Nephron progenitor cell (in vitro differentiated cells): Measurements from ENCODE around the gene TRAPPC3L.

Experiments
- DNase-seq: peaks from one replicate; pipeline ENCODE4 v3.0.0; 2021
- H3K27ac Mint-ChIP-seq: 2 replicates; pipeline ENCODE4 v1.8.0; 2021; ENCODE audit warnings: mild to moderate bottlenecking, moderate library complexity, mixed read lengths
- H3K27me3 Mint-ChIP-seq: 2 replicates; pipeline ENCODE4 v1.8.0; 2021; ENCODE audit warnings: mild to moderate bottlenecking, low read depth, mixed read lengths; ENCODE audit not compliant: poor library complexity
- H3K36me3 Mint-ChIP-seq: 2 replicates; pipeline ENCODE4 v1.8.0; 2021; ENCODE audit warnings: low read depth, mixed read lengths
- H3K4me1 Mint-ChIP-seq: 2 replicates; pipeline ENCODE4 v1.8.0; 2021; ENCODE audit warnings: mixed read lengths
- H3K4me3 Mint-ChIP-seq: 2 replicates; pipeline ENCODE4 v1.8.0; 2021; ENCODE audit warnings: mild to moderate bottlenecking, moderate library complexity, mixed read lengths
- H3K9me3 Mint-ChIP-seq: 2 replicates; pipeline ENCODE4 v1.8.0; 2021; ENCODE audit warnings: mild to moderate bottlenecking, moderate library complexity, mixed read lengths
- CTCF ChIP-seq: fragments of 200-600 bp; sonication (generic); IDR thresholded peaks from 2 replicates; pipeline ENCODE4 v1.5.0; 2021; ENCODE audit warnings: antibody characterized with exemption

TRAPPC3L gene

GRCh38 chr6:116536216-116536621 is 9.3 kb downstream of the TRAPPC3L start:
- H3K4me1 Mint-ChIP-seq, result peaks cover 23% of the 10 kb centered on the region
- DNase-seq, result peak; percentile 15
- TF ChIP-seq CTCF, result peak; percentile 86
- no peaks in the 10 kb centered on the region for H3K36me3 Mint-ChIP-seq
- H3K9me3 Mint-ChIP-seq, result no peaks in the 10 kb centered on the region
- H3K4me3 Mint-ChIP-seq, result no peak overlapping the region
- no peak overlapping the region for H3K27ac Mint-ChIP-seq
- peaks cover 9% of the 10 kb centered on the region for H3K27me3 Mint-ChIP-seq

- Mint-ChIP-seq H3K36me3 (no peaks in the 10 kb centered on the region), H3K4me3 (no peak overlapping the region), H3K4me1 (peaks cover 32% of the 10 kb centered on the region), H3K27ac (no peak overlapping the region), H3K27me3 (peaks cover 6% of the 10 kb centered on the region), H3K9me3 (no peaks in the 10 kb centered on the region)
- DNase-seq, result no peak
- TF ChIP-seq CTCF, result no peak
Observed at GRCh38 chr6:116535109-116535508, 10.4 kb downstream of the TRAPPC3L start.

- no peak for TF ChIP-seq CTCF
- Mint-ChIP-seq H3K27ac (no peak overlapping the region), H3K4me3 (no peak overlapping the region), H3K27me3 (peaks cover 3% of the 10 kb centered on the region), H3K36me3 (no peaks in the 10 kb centered on the region), H3K4me1 (peaks cover 46% of the 10 kb centered on the region), H3K9me3 (no peaks in the 10 kb centered on the region)
- DNase-seq, result no peak
Observed at GRCh38 chr6:116533233-116533957, 12.1 kb downstream of the TRAPPC3L start.

- no peak overlapping the region for H3K4me3 Mint-ChIP-seq
Observed at GRCh38 chr6:116531675-116532570, 13.6 kb downstream of the TRAPPC3L start.

GRCh38 chr6:116530436-116530835 is 15.0 kb downstream of the TRAPPC3L start:
- Mint-ChIP-seq H3K9me3 (no peaks in the 10 kb centered on the region), H3K4me1 (peaks cover 49% of the 10 kb centered on the region), H3K27ac (no peak overlapping the region), H3K36me3 (no peaks in the 10 kb centered on the region), H3K27me3 (no peaks in the 10 kb centered on the region), H3K4me3 (no peak overlapping the region)
- no peak for TF ChIP-seq CTCF
- no peak for DNase-seq

More at GRCh38 chr6:116531675-116532570, 13.6 kb downstream of the TRAPPC3L start:
- peak; percentile 69 for DNase-seq
- TF ChIP-seq CTCF, result peak; percentile 66
- Mint-ChIP-seq H3K4me1 (peaks cover 46% of the 10 kb centered on the region), H3K27me3 (no peaks in the 10 kb centered on the region), H3K9me3 (no peaks in the 10 kb centered on the region), H3K27ac (peak overlapping the region; percentile 19), H3K36me3 (no peaks in the 10 kb centered on the region)
